LNCaP clone FGC (cell line): ENCODE data around the gene GATA2.

Experiments used
- DNase-seq: peaks from one replicate; pipeline ENCODE4 v3.0.0-alpha.2; 2011; ENCODE audit warnings: low read depth
- H3K4me3 ChIP-seq: 2 replicates; pipeline ENCODE4 v1.5.1; 2011; ENCODE audit warnings: mild to moderate bottlenecking, low read depth, low read length, control low read depth
- CTCF ChIP-seq: IDR thresholded peaks from 2 replicates; pipeline ENCODE4 v1.5.1; 2012; ENCODE audit warnings: mild to moderate bottlenecking; ENCODE audit not compliant: control insufficient read depth, insufficient read depth; ENCODE audit errors: extremely low read depth

Gene GATA2

GRCh38 chr3:128503164-128503651, 10.2 kb upstream of the GATA2 start:
- TF ChIP-seq CTCF, result peak; percentile 52
- DNase-seq, result no peak
- no peak overlapping the region for H3K4me3 ChIP-seq

- H3K4me3 ChIP-seq, result no peak overlapping the region
- no peak for TF ChIP-seq CTCF
- DNase-seq, result no peak
Measured at GRCh38 chr3:128502712-128503111, 9.7 kb upstream of the GATA2 start.

GRCh38 chr3:128501431-128501830, 8.4 kb upstream of the GATA2 start:
- H3K4me3 ChIP-seq, result no peak overlapping the region
- no peak for TF ChIP-seq CTCF
- no peak for DNase-seq

- no peak for DNase-seq
- no peak overlapping the region for H3K4me3 ChIP-seq
- no peak for TF ChIP-seq CTCF
Measured at GRCh38 chr3:128500556-128500955, 7.6 kb upstream of the GATA2 start.

GRCh38 chr3:128499724-128500275, 6.8 kb upstream of the GATA2 start:
- DNase-seq, result no peak
- no peak for TF ChIP-seq CTCF
- H3K4me3 ChIP-seq, result no peak overlapping the region

- no peak for DNase-seq
- no peak for TF ChIP-seq CTCF
- no peak overlapping the region for H3K4me3 ChIP-seq
Measured at GRCh38 chr3:128498901-128499530, 6.0 kb upstream of the GATA2 start.
